Measurements from ENCODE around the gene RAB13. TPM values are rescaled to one million over a fixed set of nuclear protein-coding genes. Genes with fewer than 3 reads are reported as not detected.

Gene RAB13
- polyA plus RNA-seq, 4 donors: 155 to 169 (median 160) TPM

- DNase-seq (ENCODE audit: low read depth in 4 of 4, low spot score in 3 of 4): no peak
Observed at GRCh38 chr1:153937331-153937730, 48.8 kb downstream of the RAB13 start.

- DNase-seq (ENCODE audit: low read depth in 4 of 4, low spot score in 3 of 4): no peak
Observed at GRCh38 chr1:153936011-153936802, 49.9 kb downstream of the RAB13 start.

GRCh38 chr1:153934746-153935145 is 51.4 kb downstream of the RAB13 start:
- DNase-seq (ENCODE audit: low read depth in 4 of 4, low spot score in 3 of 4): no peak

GRCh38 chr1:153933955-153934354 is 52.2 kb downstream of the RAB13 start:
- DNase-seq (ENCODE audit: low read depth in 4 of 4, low spot score in 3 of 4): no peak

- DNase-seq (ENCODE audit: low read depth in 4 of 4, low spot score in 3 of 4): no peak
Observed at GRCh38 chr1:153933430-153933829, 52.7 kb downstream of the RAB13 start.

GRCh38 chr1:153932156-153933131 is 53.7 kb downstream of the RAB13 start:
- DNase-seq (ENCODE audit: low read depth in 4 of 4, low spot score in 3 of 4): no peak

Other genes starting within 250 kb of the RAB13 start
- 10 to 100 TPM; 34.0 to 44.8 (median 37.3) TPM for gene SLC27A3, start 210.9 kb downstream of the RAB13 start, polyA plus RNA-seq (ENCODE audit: insufficient read length in 4 of 4)
- gene GATAD2B, start 63.4 kb downstream of the RAB13 start, polyA plus RNA-seq (ENCODE audit: insufficient read length in 4 of 4): 10 to 100 TPM; 24.1 to 30.4 (median 24.9) TPM
- gene DENND4B, start 39.6 kb downstream of the RAB13 start, polyA plus RNA-seq (ENCODE audit: insufficient read length in 4 of 4): 10 to 100 TPM; 27.6 to 40.0 (median 32.9) TPM
- 10 to 100 TPM; 38.8 to 44.3 (median 41.3) TPM for gene CRTC2, start 27.7 kb downstream of the RAB13 start, polyA plus RNA-seq (ENCODE audit: insufficient read length in 4 of 4)
- 10 to 100 TPM; 80.8 to 96.4 (median 89.8) TPM for gene SLC39A1, start 22.8 kb downstream of the RAB13 start, polyA plus RNA-seq (ENCODE audit: insufficient read length in 4 of 4)
- gene CREB3L4, start 18.4 kb downstream of the RAB13 start, polyA plus RNA-seq (ENCODE audit: insufficient read length in 4 of 4): 10 to 100 TPM; 31.4 to 37.0 (median 34.8) TPM
- gene JTB, start 8.7 kb downstream of the RAB13 start, polyA plus RNA-seq (ENCODE audit: insufficient read length in 4 of 4): 100 to 1,000 TPM; 106 to 122 (median 113) TPM
- gene RPS27, start 4.4 kb upstream of the RAB13 start, polyA plus RNA-seq (ENCODE audit: insufficient read length in 4 of 4): 1,000 to 10,000 TPM; 2,530 to 3,078 (median 2,700) TPM
- under 1 TPM; 0.03 to 0.09 (median 0.05) TPM for gene NUP210L, start 168.7 kb upstream of the RAB13 start, polyA plus RNA-seq (ENCODE audit: insufficient read length in 4 of 4)
- gene TPM3, start 205.8 kb upstream of the RAB13 start, polyA plus RNA-seq (ENCODE audit: insufficient read length in 4 of 4): 100 to 1,000 TPM; 262 to 286 (median 278) TPM
- gene CFAP141, start 220.0 kb upstream of the RAB13 start, polyA plus RNA-seq (ENCODE audit: insufficient read length in 4 of 4): not detected
- 100 to 1,000 TPM; 168 to 180 (median 176) TPM for gene UBAP2L, start 234.6 kb upstream of the RAB13 start, polyA plus RNA-seq (ENCODE audit: insufficient read length in 4 of 4)